GM12892 (cell line): ENCODE measurements around the gene ZFPL1.

ENCODE experiments used
- POLR2AphosphoS5 ChIP-seq: IDR thresholded peaks from 2 replicates; pipeline ENCODE4 v1.6.1; 2011; ENCODE audit warnings: low read depth, low read length, control low read depth
- TAF1 ChIP-seq: IDR thresholded peaks from 2 replicates; pipeline ENCODE4 v1.6.1; 2011; ENCODE audit warnings: low read depth, mild to moderate bottlenecking, control low read depth, low read length, borderline replicate concordance

GRCh38 chr11:65110354-65110861 is 26.4 kb downstream of the ZFPL1 start:
- TF ChIP-seq TAF1 (no peak), POLR2AphosphoS5 (no peak)
